ENCODE data around the gene ADPRHL1. TPM values are rescaled to one million over a fixed set of nuclear protein-coding genes. Genes with fewer than 3 reads are reported as not detected.

The ADPRHL1 gene
- total RNA-seq, 1 experiment from 2014 or later = 2.7 TPM

DNA sequence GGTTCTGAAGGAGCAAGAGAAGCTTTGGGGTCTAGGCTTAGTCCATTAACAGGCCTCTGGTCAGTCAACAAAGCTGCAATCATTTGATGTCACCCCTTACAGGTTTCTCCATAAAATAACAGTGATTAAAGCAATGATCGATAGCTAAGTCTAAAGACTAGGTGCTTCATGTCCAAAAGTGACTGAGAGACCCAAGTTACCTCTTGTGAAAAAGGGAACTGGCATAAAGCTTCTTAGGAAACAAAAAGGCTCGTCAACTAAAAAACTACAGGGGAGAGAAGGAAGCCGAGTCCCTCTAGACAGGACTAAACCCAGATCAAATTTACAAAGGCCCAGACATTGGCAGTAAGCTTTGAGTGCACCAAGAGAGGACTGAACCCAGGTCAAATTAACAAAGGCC is 35.0 kb upstream of the ADPRHL1 start:
- Mint-ChIP-seq H3K9me3 (peaks cover 0 to 2% of the 10 kb centered on the region in 2 experiments; a peak in 3 of 5 replicates), H3K4me1 (peaks cover 62 to 66% of the 10 kb centered on the region in 2 experiments), H3K36me3 (ENCODE audit: insufficient read depth in 1 of 3, low read depth in 3 of 3) (peaks cover 4 to 23% (median 17%) of the 10 kb centered on the region in 3 experiments; a peak in 5 of 7 replicates), H3K27me3 (ENCODE audit: low read depth) (no peaks in the 10 kb centered on the region; the same call in 1 of the 2 replicates), H3K27ac (no peak overlapping the region), H3K4me3 (peak overlapping the region; percentile 24 to 92)
- Histone ChIP-seq H3K23me2 (ENCODE audit: insufficient read length, low read depth, low read length, poor library complexity, severe bottlenecking) (peaks cover 17% of the 10 kb centered on the region), H3T11ph (ENCODE audit: low read length) (no peak overlapping the region), H2BK15ac (ENCODE audit: low read depth, low read length) (no peak overlapping the region), H2BK20ac (ENCODE audit: low read depth, low read length, poor library complexity, severe bottlenecking) (no peak overlapping the region), H3K18ac (ENCODE audit: insufficient read length, low read depth, low read length) (no peak overlapping the region), H2AK5ac (ENCODE audit: insufficient read length, low read length) (no peak overlapping the region), H4K8ac (replicated peaks; ENCODE audit: insufficient read length, low read depth, low read length) (no peak overlapping the region), H3K79me2 (ENCODE audit: insufficient read depth, low read length) (peaks cover 39% of the 10 kb centered on the region; the same call in 1 of the 2 replicates), H2AFZ (ENCODE audit: low read length) (no peak overlapping the region), H4K20me1 (ENCODE audit: control insufficient read depth, insufficient read depth, insufficient read length) (no peaks in the 10 kb centered on the region), H3K9me3 (ENCODE audit: control insufficient read depth, low read depth, low read length) (no peaks in the 10 kb centered on the region), H3K9ac (ENCODE audit: extremely low read depth, insufficient read length, low read length) (no peak overlapping the region), H2BK5ac (ENCODE audit: insufficient read length, low read length) (no peak overlapping the region), H3K27me3 (ENCODE audit: insufficient read depth, low read length) (no peaks in the 10 kb centered on the region), H3K56ac (ENCODE audit: insufficient read length, low read depth, low read length) (no peak overlapping the region), H2BK120ac (ENCODE audit: low read depth, low read length, poor library complexity, severe bottlenecking) (no peak overlapping the region), H3K4me2 (ENCODE audit: insufficient read depth, insufficient read length, low read length) (peak overlapping the region; percentile 75), H3K27ac (ENCODE audit: insufficient read length, low read depth, low read length) (no peak overlapping the region), H2BK12ac (ENCODE audit: insufficient read length, low read depth, low read length) (no peak overlapping the region), H3K23ac (ENCODE audit: insufficient read length, low read depth, low read length) (no peak overlapping the region), H4K5ac (ENCODE audit: insufficient read length, low read depth, low read length) (no peak overlapping the region), H3K79me1 (ENCODE audit: insufficient read depth, low read depth, low read length, poor library complexity, severe bottlenecking) (peaks cover 4% of the 10 kb centered on the region), H4K91ac (ENCODE audit: insufficient read length, low read depth, low read length) (no peak overlapping the region), H3K4ac (ENCODE audit: low read depth, low read length) (no peak overlapping the region), H3K14ac (ENCODE audit: insufficient read depth, low read length) (no peak overlapping the region), H3K4me1 (ENCODE audit: insufficient read depth, low read length) (peaks cover 2% of the 10 kb centered on the region; the same call in 1 of the 2 replicates)
- no peak for DNase-seq
- no peak for TF ChIP-seq CTCF (conservative IDR thresholded peaks at IDR 0.05)
- WGBS (ENCODE audit: extremely low coverage, insufficient read length, low lambda C conversion rate) = no CpG with 5 or more reads among the region's 3 CpGs
